PC-9 (cell line): Measurements from ENCODE around the gene TARDBP. TPM values are rescaled to one million over a fixed set of nuclear protein-coding genes. Genes with fewer than 3 reads are reported as not detected.
"Not testable (repeated sequence)": the region's sequence is repeated elsewhere in the genome, so short reads cannot be mapped to it uniquely, and the experiment has no call there.

ENCODE experiments used
- BruUV-seq: library from RNA; stranded (reverse); fragments of 400-500 nt; replicated peaks from 2 replicates; lab custom pipeline; 2021; lab: Mats Ljungman, UMichigan
- CTCF ChIA-PET: fragments of 300-600 bp; sonication (Branson Sonifier 250); formaldehyde crosslinking; loops from one replicate; lab custom pipeline; 2022; ENCODE audit warnings: antibody characterized with exemption; lab: Charles Lee
- POLR2A ChIA-PET: fragments of 300-600 bp; sonication (Branson Sonifier 250); formaldehyde crosslinking; loops from one replicate; lab custom pipeline; 2022; ENCODE audit warnings: antibody characterized with exemption; ENCODE audit not compliant: unreplicated experiment; lab: Charles Lee
- DNase-seq, 2 experiments: peaks; one replicate each; pipeline versions ENCODE4 v3.0.0 to v3.0.0-alpha.2; 2015 to 2022; ENCODE audit warnings: mixed read lengths in 1 of 2
- H2AFZ ChIP-seq: fragments of 200-600 bp; sonication (generic); 2 replicates; pipeline ENCODE4 v1.8.1; 2017; ENCODE audit warnings: antibody characterized with exemption
- H3F3A ChIP-seq: fragments of 200-600 bp; sonication (generic); 2 replicates; pipeline ENCODE4 v1.8.1; 2017; ENCODE audit warnings: antibody characterized with exemption, mild to moderate bottlenecking, low read depth; ENCODE audit not compliant: insufficient read depth
- H3K27ac ChIP-seq: fragments of 200-600 bp; sonication (generic); 2 replicates; pipeline ENCODE4 v1.6.1; 2016; ENCODE audit warnings: mixed run types
- H3K27me3 ChIP-seq: fragments of 200-600 bp; sonication (generic); 2 replicates; pipeline ENCODE4 v1.6.1; 2016; ENCODE audit warnings: low read depth, mixed run types; ENCODE audit not compliant: insufficient read depth
- H3K36me3 ChIP-seq: fragments of 200-600 bp; sonication (generic); 2 replicates; pipeline ENCODE4 v1.6.1; 2016; ENCODE audit warnings: low read depth, mixed run types
- H3K4me1 ChIP-seq: fragments of 200-600 bp; sonication (generic); replicated peaks from 2 replicates; pipeline ENCODE4 v1.6.1; 2016; ENCODE audit warnings: mixed run types; ENCODE audit not compliant: insufficient read depth
- H3K4me2 ChIP-seq: fragments of 200-600 bp; sonication (generic); 2 replicates; pipeline ENCODE4 v1.6.1; 2017; ENCODE audit warnings: mixed run types
- H3K4me3 ChIP-seq: fragments of 200-600 bp; sonication (generic); 2 replicates; pipeline ENCODE4 v1.6.1; 2016; ENCODE audit warnings: mixed run types
- H3K79me2 ChIP-seq: fragments of 200-600 bp; sonication (generic); 2 replicates; pipeline ENCODE4 v1.6.1; 2017; ENCODE audit warnings: low read depth, mixed run types
- H3K9me2 ChIP-seq: fragments of 200-600 bp; sonication (generic); 2 replicates; pipeline ENCODE4 v1.8.1; 2017; ENCODE audit warnings: mild to moderate bottlenecking; ENCODE audit not compliant: insufficient read depth
- H3K9me3 ChIP-seq: fragments of 200-600 bp; sonication (generic); 2 replicates; pipeline ENCODE4 v1.8.1; 2016; ENCODE audit warnings: low read depth; ENCODE audit not compliant: insufficient read depth
- H4K20me1 ChIP-seq: fragments of 200-600 bp; sonication (generic); 2 replicates; pipeline ENCODE4 v1.8.1; 2017; ENCODE audit not compliant: insufficient read depth
- CTCF ChIP-seq: fragments of 200-600 bp; sonication (generic); conservative IDR thresholded peaks from 2 replicates; pipeline ENCODE4 v1.6.1; 2017; ENCODE audit warnings: mixed run types, antibody characterized with exemption, mild to moderate bottlenecking, moderate library complexity
- EZH2 ChIP-seq: fragments of 200-600 bp; sonication (generic); IDR thresholded peaks from 2 replicates; pipeline ENCODE4 v1.8.0; 2017; ENCODE audit warnings: antibody characterized with exemption, low read depth
- intact Hi-C: fragments of 100-400 bp; cut with micrococcal nuclease; formaldehyde crosslinking; loops from one replicate; pipeline ENCODE4 v1.10.0; 2022; ENCODE audit not compliant: unreplicated experiment
- total RNA-seq: library from RNA; stranded (reverse); gene quantifications from 2 replicates; pipeline ENCODE4 v1.2.3, GENCODE V29; 2021

Gene TARDBP
- total RNA-seq, 1 experiment from 2014 or later: 142 TPM

GRCh38 chr1:11039351-11040104 lies 27.1 kb downstream of the TARDBP start:
- Histone ChIP-seq H2AFZ (no peak overlapping the region), H3K4me2 (no peak overlapping the region), H3K27me3 (no peaks in the 10 kb centered on the region), H3K9me2 (no peaks in the 10 kb centered on the region), H3K9me3 (no peaks in the 10 kb centered on the region), H4K20me1 (no peaks in the 10 kb centered on the region), H3K4me3 (no peak overlapping the region), H3K27ac (no peak overlapping the region), H3K4me1 (no peaks in the 10 kb centered on the region), H3K79me2 (no peaks in the 10 kb centered on the region), H3F3A (no peaks in the 10 kb centered on the region), H3K36me3 (no peaks in the 10 kb centered on the region)
- ChIA-PET CTCF (interaction anchor here (0.6 kb wide), 1 partner anchor 10 kb away, joined by 3 read pairs; no protein-coding TSS in a partner anchor), POLR2A (no interaction called here)
- BruUV-seq: no TSS peak
- no peak for TF ChIP-seq CTCF
- TF ChIP-seq EZH2: no peak
- no peak for DNase-seq
- intact Hi-C loops: loop anchor here (10.0 kb wide), 1 partner anchor 205 kb away; no protein-coding TSS in a partner anchor

DNA sequence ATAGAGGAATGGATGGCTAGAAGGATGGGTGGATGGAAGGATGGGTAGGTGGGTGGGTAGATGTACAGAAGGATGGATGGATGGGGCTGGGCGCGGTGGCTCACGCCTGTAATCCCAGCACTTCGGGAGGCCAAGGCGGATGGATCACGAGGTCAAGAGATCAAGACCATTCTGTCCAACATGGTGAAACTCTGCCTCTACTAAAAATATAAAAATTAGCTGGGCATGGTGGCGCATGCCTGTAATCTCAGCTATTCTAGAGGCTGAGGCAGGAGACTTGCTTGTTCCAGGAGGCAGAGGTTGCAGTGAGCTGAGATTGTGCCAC lies 27.6 kb downstream of the TARDBP start:
- H2AFZ ChIP-seq, H3K4me1 ChIP-seq, DNase-seq, POLR2A ChIA-PET, H3K9me2 ChIP-seq, H3K4me3 ChIP-seq, H3F3A ChIP-seq, H3K36me3 ChIP-seq, H3K27me3 ChIP-seq, H3K79me2 ChIP-seq, CTCF ChIA-PET, H3K27ac ChIP-seq, H3K9me3 ChIP-seq, H4K20me1 ChIP-seq, intact Hi-C loops, BruUV-seq, H3K4me2 ChIP-seq: not testable (repeated sequence)

- no peak overlapping the region for H3K4me3 ChIP-seq
- no peak overlapping the region for H3K4me2 ChIP-seq
- no peaks in the 10 kb centered on the region for H4K20me1 ChIP-seq
- no peak for DNase-seq
- no peaks in the 10 kb centered on the region for H3K79me2 ChIP-seq
- H3K4me1 ChIP-seq: no peaks in the 10 kb centered on the region
- H2AFZ ChIP-seq: no peak overlapping the region
- no peaks in the 10 kb centered on the region for H3K9me3 ChIP-seq
- POLR2A ChIA-PET: no interaction called here
- H3F3A ChIP-seq: no peaks in the 10 kb centered on the region
- H3K36me3 ChIP-seq: no peaks in the 10 kb centered on the region
- intact Hi-C loops: no loop called here
- CTCF ChIA-PET: no interaction called here
- BruUV-seq: no TSS peak
- no peak overlapping the region for H3K27ac ChIP-seq
- no peaks in the 10 kb centered on the region for H3K9me2 ChIP-seq
- TF ChIP-seq EZH2: no peak
- TF ChIP-seq CTCF: no peak
- H3K27me3 ChIP-seq: no peaks in the 10 kb centered on the region
These were observed 28.6 kb downstream of the TARDBP start for GRCh38 chr1:11041048-11041447.

DNA sequence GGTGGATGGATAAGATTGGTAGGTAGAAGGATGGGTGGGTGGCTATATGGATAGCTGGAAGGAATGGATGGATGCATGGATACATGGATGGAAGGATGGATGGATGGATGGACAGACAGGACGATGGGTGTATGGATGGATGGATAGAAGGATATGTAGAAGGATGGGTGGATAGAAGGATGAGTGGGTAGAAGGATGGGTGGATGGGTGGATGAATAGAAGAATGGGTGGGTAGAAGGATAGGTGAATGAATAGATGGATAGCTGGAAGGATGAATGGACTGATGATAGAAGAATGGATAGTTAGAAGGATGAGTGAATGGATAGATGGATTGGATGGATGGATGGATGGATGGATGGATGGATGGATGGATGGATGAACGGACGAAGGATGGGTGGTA lies 29.6 kb downstream of the TARDBP start:
- intact Hi-C loops: no loop called here
- no peaks in the 10 kb centered on the region for H3K36me3 ChIP-seq
- no peaks in the 10 kb centered on the region for H3K4me1 ChIP-seq
- no peak overlapping the region for H3K27ac ChIP-seq
- no peaks in the 10 kb centered on the region for H3K27me3 ChIP-seq
- no peak overlapping the region for H2AFZ ChIP-seq
- TF ChIP-seq EZH2 (no peak), CTCF (no peak)
- ChIA-PET CTCF (no interaction called here), POLR2A (no interaction called here)
- H3K79me2 ChIP-seq: no peaks in the 10 kb centered on the region
- no peak overlapping the region for H3K4me3 ChIP-seq
- no TSS peak for BruUV-seq
- no peaks in the 10 kb centered on the region for H3K9me2 ChIP-seq
- H3K4me2 ChIP-seq: no peak overlapping the region
- no peaks in the 10 kb centered on the region for H3K9me3 ChIP-seq
- H3F3A ChIP-seq: no peaks in the 10 kb centered on the region
- H4K20me1 ChIP-seq: no peaks in the 10 kb centered on the region
- DNase-seq: no peak
